GM10847 (cell line): ENCODE measurements around the gene TMEM201.

Source experiments
- POLR2A ChIP-seq: IDR thresholded peaks from 2 replicates; pipeline ENCODE4 v1.6.1; 2011; ENCODE audit not compliant: insufficient read length; ENCODE audit errors: extremely low read depth

TMEM201 gene

DNA sequence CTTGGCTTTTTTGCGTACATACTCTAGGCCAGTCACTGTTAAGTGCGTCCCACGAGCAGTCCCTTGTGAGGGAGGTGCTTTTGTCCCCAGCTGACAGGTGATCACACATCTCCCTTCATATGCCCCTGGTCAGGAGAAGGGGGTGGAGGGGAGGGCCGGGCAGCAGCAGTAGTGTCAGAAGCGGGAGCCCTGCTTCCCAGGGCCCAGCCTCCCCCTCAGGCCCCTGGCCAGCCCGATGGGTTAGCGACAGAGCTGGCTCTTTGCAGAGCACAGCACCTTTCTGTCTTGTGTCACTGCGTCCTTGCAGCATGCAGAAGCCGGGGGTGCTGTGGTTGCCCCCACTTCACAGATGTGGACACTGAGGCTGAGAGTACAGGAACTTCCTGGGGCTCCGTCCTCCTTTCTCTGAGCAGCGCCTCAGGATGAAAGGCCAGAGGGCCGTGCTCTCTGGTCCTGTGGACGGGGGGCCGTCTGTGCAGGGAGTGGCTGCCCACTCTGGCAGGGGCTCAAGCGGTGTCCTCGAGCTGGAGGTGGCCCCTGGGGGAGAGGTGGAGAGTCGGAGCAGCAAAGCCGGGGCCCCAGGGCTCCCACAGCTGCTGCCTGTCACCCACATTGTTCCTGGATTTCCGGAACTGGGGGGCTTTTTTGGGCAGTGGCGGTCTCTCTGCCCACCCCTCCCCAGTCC lies 5.9 kb downstream of the TMEM201 start:
- no peak for TF ChIP-seq POLR2A

DNA sequence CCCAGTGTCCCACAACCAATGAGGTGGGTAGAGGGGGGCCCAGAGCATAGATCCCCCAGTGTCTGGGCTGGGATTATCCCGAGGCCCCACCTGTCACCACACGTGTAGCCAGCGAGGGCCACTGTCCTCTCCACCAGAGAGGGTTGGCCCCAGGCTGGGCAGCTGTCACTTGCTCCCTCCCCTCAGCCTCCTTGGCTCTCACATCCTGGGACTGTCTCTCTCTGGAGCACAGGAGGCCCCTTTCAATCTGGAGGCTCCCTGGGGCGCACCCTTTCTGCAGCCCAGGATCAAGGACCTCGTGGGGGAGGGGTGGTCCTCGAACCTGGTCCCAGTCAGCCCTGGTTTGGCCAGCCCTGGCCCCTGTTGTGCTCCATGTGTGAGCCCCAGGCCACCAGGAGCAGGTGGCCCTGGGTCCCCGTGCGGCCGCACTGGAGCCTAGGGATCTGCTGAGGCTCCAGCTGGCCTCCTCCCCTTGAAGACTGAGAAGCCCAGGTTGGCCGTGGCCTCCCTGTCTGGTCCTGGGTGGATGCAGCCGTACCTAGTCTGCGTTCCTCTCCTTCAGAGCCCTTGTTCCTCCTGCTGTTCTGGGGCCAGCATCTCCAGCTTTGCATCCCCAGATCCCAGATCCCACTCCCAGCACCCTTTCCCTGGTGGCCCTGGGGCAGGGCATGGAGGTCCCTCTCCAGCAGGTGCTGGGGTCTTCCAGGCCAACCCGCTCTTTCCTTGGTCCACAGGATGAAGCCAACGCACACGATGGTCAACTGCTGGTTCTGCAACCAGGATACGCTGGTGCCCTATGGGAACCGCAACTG lies 6.7 kb downstream of the TMEM201 start:
- no peak for TF ChIP-seq POLR2A

DNA sequence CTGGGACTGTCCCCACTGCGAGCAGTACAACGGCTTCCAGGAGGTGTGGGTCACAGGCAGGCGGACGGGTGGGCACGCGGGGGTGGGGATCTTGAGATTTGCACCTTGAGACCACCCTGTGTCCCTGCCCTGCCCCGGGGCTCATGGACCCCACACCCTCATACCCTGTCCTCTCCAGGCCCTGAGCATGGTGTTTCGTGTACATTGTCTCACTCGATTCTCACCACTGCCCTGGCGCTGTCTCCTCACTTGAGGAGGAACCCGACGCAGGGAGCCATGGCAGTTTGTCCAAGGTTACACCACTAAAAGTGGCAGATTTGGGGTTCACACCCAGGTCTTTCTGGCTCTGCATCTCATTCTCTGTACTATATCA lies 7.2 kb downstream of the TMEM201 start:
- TF ChIP-seq POLR2A, result no peak

DNA sequence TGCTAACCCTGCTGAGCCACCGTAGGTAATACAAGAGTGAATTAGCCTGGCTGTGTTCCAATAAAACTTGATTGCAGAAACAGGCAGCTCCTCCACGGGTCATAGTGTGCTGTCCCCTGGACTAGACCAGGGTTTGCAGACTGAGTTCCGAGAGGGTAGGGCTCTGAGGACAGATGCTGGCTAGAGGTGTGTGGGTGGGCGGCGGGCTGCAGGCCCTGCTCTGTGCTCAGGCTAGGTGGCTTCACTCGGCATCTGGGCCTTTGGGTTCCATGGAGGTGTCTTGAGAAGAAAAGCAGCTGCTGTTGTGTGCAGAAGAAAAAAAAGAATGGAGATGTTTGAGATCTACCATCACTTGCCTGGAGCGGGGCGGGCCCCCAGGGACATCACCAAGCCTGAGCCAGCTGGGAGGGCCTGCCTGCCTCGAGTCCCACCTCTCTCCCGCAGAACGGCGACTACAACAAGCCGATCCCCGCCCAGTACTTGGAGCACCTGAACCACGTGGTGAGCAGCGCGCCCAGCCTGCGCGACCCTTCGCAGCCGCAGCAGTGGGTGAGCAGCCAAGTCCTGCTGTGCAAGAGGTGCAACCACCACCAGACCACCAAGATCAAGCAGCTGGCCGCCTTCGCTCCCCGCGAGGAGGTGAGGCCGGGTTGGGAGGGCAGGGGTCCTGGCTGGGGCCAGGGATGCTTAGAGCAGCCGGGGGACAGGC lies 7.9 kb downstream of the TMEM201 start:
- no peak for TF ChIP-seq POLR2A

DNA sequence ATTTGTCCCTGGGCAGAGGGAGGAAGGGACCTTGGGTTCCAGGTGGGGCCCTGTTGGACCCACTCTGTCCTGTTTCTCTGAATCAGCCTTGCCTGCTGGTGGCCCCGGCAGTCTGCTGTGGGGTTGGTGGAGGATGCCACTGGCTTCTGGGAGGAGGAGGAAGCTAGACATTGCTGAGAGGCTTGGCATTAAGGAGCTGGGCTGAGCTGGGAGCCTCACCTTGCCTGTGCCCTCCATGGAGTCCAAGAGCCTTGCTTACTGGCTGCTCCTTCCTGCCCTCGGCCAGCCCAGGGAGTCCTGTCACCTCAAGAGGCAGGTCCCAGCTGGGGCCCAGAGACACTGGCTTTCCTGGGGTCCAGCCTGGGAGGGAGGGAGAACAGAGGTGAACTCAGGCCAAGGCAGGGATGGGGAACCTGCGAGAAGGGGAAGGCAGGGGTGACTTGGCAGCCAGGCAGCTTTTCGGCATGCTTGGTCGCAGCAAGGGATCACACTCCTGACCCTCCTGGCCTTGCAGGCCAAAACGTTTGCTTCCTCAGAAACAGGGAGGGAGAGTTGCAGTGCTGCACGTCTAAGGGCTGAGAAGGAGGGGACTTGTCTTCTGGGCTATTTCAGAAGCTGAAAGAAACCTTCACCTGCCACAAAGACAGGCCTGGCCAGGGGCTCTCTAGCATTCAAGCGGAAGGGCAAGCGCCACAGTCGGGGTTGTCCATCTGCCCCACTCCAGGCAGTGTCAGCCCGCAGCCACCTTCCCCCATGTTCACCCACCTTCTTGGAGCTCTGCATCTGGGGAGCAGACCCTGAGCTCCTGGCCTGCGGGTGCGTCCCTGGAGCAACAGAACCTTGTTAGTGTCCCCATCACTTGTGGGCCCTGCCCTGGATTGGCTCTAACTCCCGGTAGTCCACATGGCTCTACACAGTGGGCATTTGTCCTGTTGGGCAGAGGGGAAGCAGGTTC lies 8.9 kb downstream of the TMEM201 start:
- TF ChIP-seq POLR2A, result no peak

DNA sequence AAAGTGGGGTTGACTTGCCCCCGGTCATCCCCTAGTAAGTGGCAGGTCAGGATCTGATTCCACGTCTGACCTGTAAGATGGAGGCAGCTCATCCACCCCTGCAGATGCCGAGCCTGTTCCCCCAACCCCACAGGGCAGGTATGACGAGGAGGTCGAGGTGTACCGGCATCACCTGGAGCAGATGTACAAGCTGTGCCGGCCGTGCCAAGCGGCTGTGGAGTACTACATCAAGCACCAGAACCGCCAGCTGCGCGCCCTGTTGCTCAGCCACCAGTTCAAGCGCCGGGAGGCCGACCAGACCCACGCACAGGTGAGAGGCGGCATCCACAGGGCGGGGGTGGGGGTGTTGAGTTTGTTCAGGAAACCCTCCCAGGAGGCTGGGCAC lies 9.6 kb downstream of the TMEM201 start:
- TF ChIP-seq POLR2A, result no peak

DNA sequence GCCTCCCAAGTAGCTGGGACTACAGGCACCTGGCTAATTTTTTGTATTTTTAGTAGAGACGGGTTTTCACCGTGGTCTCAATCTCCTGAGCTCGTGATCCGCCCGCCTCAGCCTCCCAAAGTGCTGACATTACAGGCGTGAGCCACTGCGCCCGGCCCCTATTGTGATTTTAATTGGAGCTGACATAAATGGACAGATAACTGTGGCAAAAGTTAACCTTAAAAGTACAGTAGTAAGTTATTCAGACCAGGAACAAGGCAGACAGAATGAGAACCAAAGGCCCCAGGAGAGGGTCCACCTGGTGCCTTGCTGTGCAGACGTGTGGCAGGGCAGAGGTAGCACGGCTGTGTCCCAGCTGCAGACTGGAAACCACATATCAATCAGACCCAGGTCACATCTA lies 11.0 kb downstream of the TMEM201 start:
- TF ChIP-seq POLR2A, result no peak

DNA sequence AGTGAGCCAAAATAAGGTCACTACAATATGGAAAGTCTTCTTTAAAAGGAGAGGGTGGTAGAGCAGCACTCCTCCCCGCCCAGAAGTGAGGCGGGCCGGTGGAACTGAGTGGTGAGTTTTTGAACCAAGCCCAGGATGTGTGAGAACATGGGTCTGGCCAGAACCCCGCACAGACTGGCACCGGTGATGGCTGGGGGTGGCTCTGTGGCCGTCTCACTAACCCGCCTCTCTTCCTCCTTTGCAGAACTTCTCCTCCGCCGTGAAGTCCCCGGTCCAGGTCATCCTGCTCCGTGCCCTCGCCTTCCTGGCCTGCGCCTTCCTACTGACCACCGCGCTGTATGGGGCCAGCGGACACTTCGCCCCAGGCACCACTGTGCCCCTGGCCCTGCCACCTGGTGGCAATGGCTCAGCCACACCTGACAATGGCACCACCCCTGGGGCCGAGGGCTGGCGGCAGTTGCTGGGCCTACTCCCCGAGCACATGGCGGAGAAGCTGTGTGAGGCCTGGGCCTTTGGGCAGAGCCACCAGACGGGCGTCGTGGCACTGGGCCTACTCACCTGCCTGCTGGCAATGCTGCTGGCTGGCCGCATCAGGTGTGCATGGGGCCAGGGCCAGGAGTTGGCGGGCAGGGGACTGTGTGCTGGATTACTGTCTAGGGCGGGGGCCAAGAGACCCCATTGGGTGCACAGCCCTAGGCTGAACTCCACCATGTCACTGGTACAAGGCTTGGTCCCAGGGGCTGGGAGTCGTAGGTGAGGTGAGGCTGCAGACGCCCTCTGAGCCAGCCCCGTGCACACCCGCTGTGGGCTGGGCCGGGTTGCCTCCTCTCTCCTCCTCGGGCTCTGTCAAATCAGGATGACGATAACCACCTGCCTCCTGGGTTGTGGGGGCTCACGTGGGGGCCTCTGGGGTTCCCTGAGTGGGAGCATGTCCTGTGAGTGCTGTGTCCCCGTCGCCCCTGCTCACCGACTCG lies 12.4 kb downstream of the TMEM201 start:
- TF ChIP-seq POLR2A, result no peak

DNA sequence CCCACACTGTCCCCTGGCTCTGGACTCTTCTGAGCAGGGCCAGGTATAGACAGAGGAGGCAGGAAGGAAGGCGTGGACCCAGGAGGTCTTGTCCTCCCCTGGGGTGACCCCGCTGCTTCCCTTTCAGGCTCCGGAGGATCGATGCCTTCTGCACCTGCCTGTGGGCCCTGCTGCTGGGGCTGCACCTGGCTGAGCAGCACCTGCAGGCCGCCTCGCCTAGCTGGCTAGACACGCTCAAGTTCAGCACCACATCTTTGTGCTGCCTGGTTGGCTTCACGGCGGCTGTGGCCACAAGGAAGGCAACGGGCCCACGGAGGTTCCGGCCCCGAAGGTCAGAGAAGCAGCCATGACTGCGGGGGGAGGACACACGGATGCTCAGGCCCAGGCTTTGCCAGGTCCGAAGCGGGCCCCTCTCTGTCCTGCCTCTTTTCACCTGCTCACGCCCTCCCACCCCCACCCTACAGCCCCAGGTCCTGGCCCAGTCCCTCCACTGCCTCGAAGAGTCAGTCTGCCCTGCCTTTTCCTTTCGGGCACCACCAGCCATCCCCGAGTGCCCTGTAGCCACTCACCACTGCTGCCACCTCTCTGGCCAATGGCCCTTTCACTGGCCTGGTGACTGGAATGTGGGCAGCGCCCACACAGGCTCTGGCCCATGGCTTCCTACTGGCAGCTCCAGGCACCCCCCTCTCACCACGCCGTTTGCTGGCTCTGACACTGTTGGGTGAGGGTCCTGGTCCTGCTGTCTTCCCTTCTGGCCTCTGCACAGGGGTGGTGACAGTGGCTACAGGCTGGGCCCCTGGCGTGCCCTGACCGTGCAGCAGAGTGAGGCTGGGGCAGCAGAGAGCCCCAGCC lies 13.5 kb downstream of the TMEM201 start:
- no peak for TF ChIP-seq POLR2A

DNA sequence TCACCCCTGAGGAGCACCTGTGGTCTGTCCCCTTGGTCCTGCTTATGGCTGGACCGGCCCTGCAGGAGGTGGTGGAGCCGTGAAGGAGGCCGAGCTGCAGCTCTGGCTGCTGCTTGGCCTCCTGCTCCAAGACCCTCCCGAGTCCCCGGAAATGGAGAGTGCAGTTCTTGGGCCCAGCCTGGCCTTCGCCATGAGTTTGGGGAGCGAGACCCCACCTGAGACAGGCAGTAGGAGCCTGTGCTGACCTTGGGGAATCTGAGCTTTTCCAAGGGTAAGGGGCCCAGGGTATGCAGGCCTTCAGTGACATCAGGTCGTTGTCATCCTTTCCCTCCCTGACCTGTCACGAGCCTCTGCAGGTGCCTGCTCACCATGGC lies 14.1 kb downstream of the TMEM201 start:
- TF ChIP-seq POLR2A, result no peak

DNA sequence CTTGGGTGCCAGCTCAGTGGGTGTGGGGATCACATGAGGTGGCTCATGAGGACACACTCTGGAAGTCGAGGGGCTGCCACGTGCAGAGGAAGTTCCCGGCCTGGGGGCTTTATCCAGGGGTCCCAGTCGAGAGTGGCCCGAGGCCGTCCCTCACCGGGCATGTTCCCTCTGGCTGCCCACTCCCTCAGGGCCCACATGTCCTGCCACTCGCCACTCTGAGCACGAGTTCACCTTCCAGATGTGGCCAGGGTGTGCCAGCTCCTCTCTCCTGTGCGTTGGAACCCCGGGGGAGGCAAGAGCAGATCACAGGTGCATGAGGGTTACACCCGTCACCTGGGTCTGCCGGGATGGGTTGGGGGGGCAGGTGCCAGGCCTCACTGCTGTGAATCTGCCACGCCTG lies 14.6 kb downstream of the TMEM201 start:
- TF ChIP-seq POLR2A, result no peak

DNA sequence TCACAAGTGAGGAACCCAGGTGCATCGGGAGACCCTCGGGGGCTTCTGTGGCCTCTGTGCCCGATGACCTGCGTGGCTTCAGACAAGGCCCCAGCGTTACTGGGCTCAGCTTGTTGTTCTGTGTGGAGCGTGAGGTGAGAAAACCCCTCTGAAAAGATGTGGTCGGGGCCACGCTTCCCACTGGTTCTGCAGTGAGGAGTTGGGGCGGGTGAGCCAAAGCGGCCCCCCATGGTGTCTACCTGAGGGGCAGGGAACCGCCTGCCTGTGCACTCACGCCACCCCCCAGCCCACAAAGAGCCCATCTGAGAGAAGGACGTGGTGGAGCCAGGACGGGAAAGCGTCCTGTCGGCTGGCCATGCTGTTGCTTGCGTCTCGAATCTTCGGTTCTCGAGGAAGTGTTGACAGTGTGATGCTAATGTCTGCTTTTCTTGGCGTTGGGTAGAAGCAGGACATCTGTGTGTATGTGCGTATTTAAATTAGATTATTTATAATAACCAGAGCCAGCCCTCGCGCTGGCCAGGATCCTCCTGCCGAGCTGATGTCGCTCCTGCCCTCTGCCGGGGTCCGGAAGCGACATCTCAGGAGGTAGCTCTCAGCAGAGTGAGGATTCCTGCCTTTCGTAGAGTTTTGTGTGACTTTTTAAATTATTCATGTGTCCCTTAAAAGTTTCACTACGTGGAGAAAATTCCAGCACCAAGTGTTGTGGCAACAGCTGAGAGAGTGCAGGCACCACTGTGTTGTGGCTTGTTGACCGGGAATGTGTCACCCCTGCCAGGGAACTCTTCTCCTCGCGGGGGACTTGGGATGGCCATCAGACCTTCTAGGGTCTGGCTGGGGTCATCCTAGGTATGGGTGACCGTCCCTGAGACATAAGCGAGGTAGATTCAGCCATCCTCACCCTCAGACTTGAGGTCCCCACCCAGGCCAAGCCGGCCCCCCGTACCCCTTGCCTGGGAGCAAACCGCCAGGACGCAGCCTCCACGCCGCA lies 15.3 kb downstream of the TMEM201 start:
- TF ChIP-seq POLR2A, result no peak
